KMS-11 (cell line): ENCODE data around the gene GAB2.

Experiments
- H2AFZ ChIP-seq: fragments of 200-600 bp; sonication (generic); 2 replicates; pipeline ENCODE4 v1.6.1; 2016; ENCODE audit warnings: antibody characterized with exemption, mixed run types, low read depth
- H3K27ac ChIP-seq: fragments of 200-600 bp; sonication (generic); 2 replicates; pipeline ENCODE4 v1.6.1; 2016; ENCODE audit warnings: mild to moderate bottlenecking, mixed run types
- H3K27me3 ChIP-seq: fragments of 200-600 bp; sonication (generic); 2 replicates; pipeline ENCODE4 v1.6.1; 2017; ENCODE audit warnings: mild to moderate bottlenecking, low read depth, mixed run types, moderate library complexity; ENCODE audit not compliant: insufficient read depth
- H3K36me3 ChIP-seq: fragments of 200-600 bp; sonication (generic); 2 replicates; pipeline ENCODE4 v1.6.1; 2017; ENCODE audit warnings: mild to moderate bottlenecking, mixed run types; ENCODE audit not compliant: insufficient read depth
- H3K4me1 ChIP-seq: fragments of 200-600 bp; sonication (generic); 2 replicates; pipeline ENCODE4 v1.6.1; 2016; ENCODE audit warnings: mild to moderate bottlenecking, low read depth, mixed run types; ENCODE audit not compliant: poor library complexity, severe bottlenecking
- H3K4me2 ChIP-seq: fragments of 200-600 bp; sonication (generic); 2 replicates; pipeline ENCODE4 v1.7.0; 2016; ENCODE audit warnings: mild to moderate bottlenecking, mixed run types
- H3K4me3 ChIP-seq: fragments of 200-600 bp; sonication (generic); IDR thresholded peaks from 2 replicates; pipeline ENCODE4 v1.6.1; 2017; ENCODE audit warnings: low read depth, low read length, mixed read lengths; ENCODE audit not compliant: insufficient read depth
- H3K79me2 ChIP-seq: fragments of 200-600 bp; sonication (generic); 2 replicates; pipeline ENCODE4 v1.6.1; 2016; ENCODE audit warnings: low read depth, mixed run types; ENCODE audit not compliant: insufficient read depth
- H3K9ac ChIP-seq: fragments of 200-600 bp; sonication (generic); 2 replicates; pipeline ENCODE4 v1.6.1; 2016; ENCODE audit warnings: mild to moderate bottlenecking, mixed run types
- H4K20me1 ChIP-seq: fragments of 200-600 bp; sonication (generic); 2 replicates; pipeline ENCODE4 v1.6.1; 2016; ENCODE audit warnings: mild to moderate bottlenecking, mixed run types; ENCODE audit not compliant: insufficient read depth
- TF ChIP-seq, protein P1 (sequence below): fragments of 200-600 bp; sonication (generic); conservative IDR thresholded peaks from 2 replicates; pipeline ENCODE4 v1.6.1; 2017; ENCODE audit warnings: low read depth, mild to moderate bottlenecking, antibody characterized with exemption, low read length, moderate library complexity, mixed read lengths

GAB2 gene

DNA sequence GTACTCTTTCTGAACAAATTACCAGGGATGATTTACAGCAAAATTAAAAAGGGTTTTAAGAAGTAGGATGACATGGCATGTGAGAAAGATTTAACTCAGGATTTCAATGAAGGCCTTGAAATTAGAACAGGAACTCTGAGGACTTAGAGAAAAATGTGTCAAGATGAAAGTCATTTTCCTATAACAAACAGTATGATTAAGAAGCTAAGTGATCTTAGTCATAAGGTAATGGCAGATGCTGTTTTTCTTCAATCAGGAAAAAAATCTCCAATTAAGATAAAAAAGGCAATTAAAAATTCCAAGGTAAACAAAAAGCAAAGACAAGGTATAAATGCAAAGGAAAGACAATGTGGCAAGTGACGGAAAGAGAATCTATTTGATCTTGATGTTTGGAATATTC is 73.5 kb downstream of the GAB2 start:
- no peaks in the 10 kb centered on the region for H4K20me1 ChIP-seq

DNA sequence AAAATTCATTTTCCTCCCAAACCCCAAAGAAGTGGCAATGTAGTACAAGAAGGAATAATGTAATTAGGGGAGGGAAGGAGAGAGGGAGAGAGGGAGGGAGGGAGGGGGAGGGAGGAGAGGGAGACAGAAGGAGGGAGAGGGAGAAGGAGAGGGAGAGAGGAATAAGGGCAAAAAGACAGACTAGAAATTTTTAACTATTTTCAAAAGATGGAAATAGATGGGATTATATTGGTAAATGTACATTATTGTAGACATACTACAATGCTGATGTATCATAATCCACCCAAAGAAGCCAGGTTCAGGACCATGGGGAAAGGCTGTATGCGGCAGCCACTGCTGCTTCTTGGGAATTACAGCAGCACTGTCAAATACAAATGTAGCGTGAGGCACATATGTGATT is 74.3 kb downstream of the GAB2 start:
- no peak overlapping the region for H3K9ac ChIP-seq
- no peaks in the 10 kb centered on the region for H3K27me3 ChIP-seq

More for the DNA sequence above, 73.5 kb downstream of the GAB2 start:
- TF ChIP-seq, protein P1, sequence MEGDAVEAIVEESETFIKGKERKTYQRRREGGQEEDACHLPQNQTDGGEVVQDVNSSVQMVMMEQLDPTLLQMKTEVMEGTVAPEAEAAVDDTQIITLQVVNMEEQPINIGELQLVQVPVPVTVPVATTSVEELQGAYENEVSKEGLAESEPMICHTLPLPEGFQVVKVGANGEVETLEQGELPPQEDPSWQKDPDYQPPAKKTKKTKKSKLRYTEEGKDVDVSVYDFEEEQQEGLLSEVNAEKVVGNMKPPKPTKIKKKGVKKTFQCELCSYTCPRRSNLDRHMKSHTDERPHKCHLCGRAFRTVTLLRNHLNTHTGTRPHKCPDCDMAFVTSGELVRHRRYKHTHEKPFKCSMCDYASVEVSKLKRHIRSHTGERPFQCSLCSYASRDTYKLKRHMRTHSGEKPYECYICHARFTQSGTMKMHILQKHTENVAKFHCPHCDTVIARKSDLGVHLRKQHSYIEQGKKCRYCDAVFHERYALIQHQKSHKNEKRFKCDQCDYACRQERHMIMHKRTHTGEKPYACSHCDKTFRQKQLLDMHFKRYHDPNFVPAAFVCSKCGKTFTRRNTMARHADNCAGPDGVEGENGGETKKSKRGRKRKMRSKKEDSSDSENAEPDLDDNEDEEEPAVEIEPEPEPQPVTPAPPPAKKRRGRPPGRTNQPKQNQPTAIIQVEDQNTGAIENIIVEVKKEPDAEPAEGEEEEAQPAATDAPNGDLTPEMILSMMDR = no peak
- Histone ChIP-seq H3K4me1 (no peaks in the 10 kb centered on the region), H3K36me3 (no peaks in the 10 kb centered on the region), H3K4me3 (no peak overlapping the region), H3K27me3 (no peaks in the 10 kb centered on the region), H3K4me2 (no peak overlapping the region), H3K9ac (no peak overlapping the region), H3K27ac (no peak overlapping the region), H2AFZ (no peak overlapping the region), H3K79me2 (no peaks in the 10 kb centered on the region)

DNA sequence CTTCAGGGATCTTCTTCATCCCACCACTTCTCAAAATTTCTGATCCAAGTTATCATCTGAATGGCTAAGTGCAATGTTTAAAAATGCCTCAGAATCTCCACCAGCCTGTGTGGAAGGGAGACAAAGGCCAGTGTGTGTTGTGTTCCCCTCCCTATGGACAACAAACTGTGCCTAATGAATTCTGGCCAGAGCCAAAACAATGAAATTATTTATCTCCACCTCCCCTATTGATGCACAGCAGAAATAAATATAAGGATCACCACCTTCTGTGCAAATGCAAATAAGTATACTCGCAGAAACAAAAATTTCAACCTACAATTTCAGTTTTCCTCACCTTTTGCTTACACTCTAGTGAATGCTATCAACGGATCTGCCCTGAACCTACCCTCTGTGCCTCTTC is 75.8 kb downstream of the GAB2 start:
- Histone ChIP-seq H3K9ac (no peak overlapping the region), H3K27me3 (no peaks in the 10 kb centered on the region), H3K4me2 (no peak overlapping the region), H2AFZ (no peak overlapping the region), H3K79me2 (no peaks in the 10 kb centered on the region), H3K36me3 (no peaks in the 10 kb centered on the region), H4K20me1 (no peaks in the 10 kb centered on the region), H3K4me3 (no peak overlapping the region), H3K4me1 (no peaks in the 10 kb centered on the region), H3K27ac (no peak overlapping the region)
- TF ChIP-seq, protein P1 = no peak

More for the DNA sequence above, 74.3 kb downstream of the GAB2 start:
- Histone ChIP-seq H3K36me3 (no peaks in the 10 kb centered on the region), H4K20me1 (no peaks in the 10 kb centered on the region), H3K79me2 (no peaks in the 10 kb centered on the region), H3K4me2 (no peak overlapping the region), H3K4me3 (no peak overlapping the region), H3K27ac (no peak overlapping the region), H3K4me1 (no peaks in the 10 kb centered on the region), H2AFZ (no peak overlapping the region)
- TF ChIP-seq, protein P1 = no peak

DNA sequence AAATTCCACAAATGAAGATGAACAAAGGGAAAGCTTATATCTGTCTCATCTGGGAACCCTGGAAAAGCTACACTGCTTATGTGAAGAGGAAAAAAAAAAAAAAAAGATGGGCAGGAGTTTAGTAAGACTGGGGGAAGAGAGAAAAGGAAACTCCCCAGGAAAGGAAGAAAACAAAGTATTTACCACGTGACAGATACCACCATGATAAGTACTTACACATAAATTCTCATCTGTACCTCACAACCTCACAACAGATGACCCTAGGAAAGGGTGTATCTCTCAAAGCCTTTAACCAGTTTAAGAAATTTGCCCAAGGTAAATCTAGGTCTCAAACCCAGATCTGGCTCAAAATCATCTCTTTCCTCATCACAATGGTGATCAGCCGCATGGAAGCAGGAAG is 77.1 kb downstream of the GAB2 start:
- no peaks in the 10 kb centered on the region for H4K20me1 ChIP-seq
- H3K4me2 ChIP-seq = no peak overlapping the region
- H3K4me3 ChIP-seq = no peak overlapping the region
- H3K27ac ChIP-seq = no peak overlapping the region
- no peaks in the 10 kb centered on the region for H3K79me2 ChIP-seq
- no peaks in the 10 kb centered on the region for H3K36me3 ChIP-seq
- TF ChIP-seq, protein P1 = no peak
- H3K27me3 ChIP-seq = no peaks in the 10 kb centered on the region
- H3K9ac ChIP-seq = no peak overlapping the region
- no peak overlapping the region for H2AFZ ChIP-seq
- H3K4me1 ChIP-seq = no peaks in the 10 kb centered on the region
